Neural progenitor cell (in vitro differentiated cells): ENCODE results near the gene CDH19. TPM values are rescaled to one million over a fixed set of nuclear protein-coding genes. Genes with fewer than 3 reads are reported as not detected.
A peak's percentile ranks its signal among the peaks of the same experiment; 100 is the strongest.

Experiments
- DNase-seq: peaks from one replicate; pipeline ENCODE4 v3.0.0-alpha.2; 2016; ENCODE audit warnings: low spot score
- H2AFZ ChIP-seq: fragments of 200-600 bp; sonication (generic); replicated peaks from 2 replicates; pipeline ENCODE4 v1.6.1; 2016; ENCODE audit warnings: antibody characterized with exemption
- H3F3A ChIP-seq: fragments of 200-600 bp; sonication (generic); 2 replicates; pipeline ENCODE4 v1.6.1; 2016; ENCODE audit warnings: antibody characterized with exemption, low read depth
- H3K27ac ChIP-seq: fragments of 200-600 bp; sonication (generic); 2 replicates; pipeline ENCODE4 v1.5.1; 2016; ENCODE audit warnings: mild to moderate bottlenecking
- H3K27me3 ChIP-seq: fragments of 200-600 bp; sonication (generic); 2 replicates; pipeline ENCODE4 v1.6.1; 2016; ENCODE audit warnings: mild to moderate bottlenecking, moderate library complexity
- H3K36me3 ChIP-seq: fragments of 200-600 bp; sonication (generic); 2 replicates; pipeline ENCODE4 v1.5.1; 2016
- H3K4me1 ChIP-seq: fragments of 200-600 bp; sonication (generic); 2 replicates; pipeline ENCODE4 v1.6.1; 2016; ENCODE audit warnings: mixed run types
- H3K4me2 ChIP-seq: fragments of 200-600 bp; sonication (generic); 2 replicates; pipeline ENCODE4 v1.6.1; 2016
- H3K4me3 ChIP-seq: fragments of 200-600 bp; sonication (generic); 2 replicates; pipeline ENCODE4 v1.5.1; 2016
- H3K79me2 ChIP-seq: fragments of 200-600 bp; sonication (generic); 2 replicates; pipeline ENCODE4 v1.6.1; 2016; ENCODE audit warnings: low read depth
- H3K9ac ChIP-seq: fragments of 200-600 bp; sonication (generic); 2 replicates; pipeline ENCODE4 v1.6.1; 2016
- H3K9me3 ChIP-seq: fragments of 200-600 bp; sonication (generic); 2 replicates; pipeline ENCODE4 v1.5.1; 2016; ENCODE audit warnings: low read depth
- H4K20me1 ChIP-seq: fragments of 200-600 bp; sonication (generic); 2 replicates; pipeline ENCODE4 v1.6.1; 2016; ENCODE audit warnings: low read depth
- H3K27ac Mint-ChIP-seq: 3 replicates; pipeline ENCODE4 v1.8.0; 2021; ENCODE audit warnings: mixed read lengths
- H3K27me3 Mint-ChIP-seq: 2 replicates; pipeline ENCODE4 v1.8.0; 2022; ENCODE audit warnings: low read depth, mild to moderate bottlenecking, inconsistent platforms, moderate library complexity, mixed read lengths; ENCODE audit not compliant: insufficient read depth
- H3K36me3 Mint-ChIP-seq: 3 replicates; pipeline ENCODE4 v1.8.0; 2021; ENCODE audit warnings: mixed read lengths
- H3K4me1 Mint-ChIP-seq: 3 replicates; pipeline ENCODE4 v1.8.0; 2021; ENCODE audit warnings: mixed read lengths
- H3K4me3 Mint-ChIP-seq: 3 replicates; pipeline ENCODE4 v1.8.0; 2021; ENCODE audit warnings: mild to moderate bottlenecking, moderate library complexity, mixed read lengths
- H3K9me3 Mint-ChIP-seq: 3 replicates; pipeline ENCODE4 v1.8.0; 2020; ENCODE audit warnings: mixed read lengths
- EZH2 ChIP-seq: fragments of 200-600 bp; sonication (generic); IDR thresholded peaks from 2 replicates; pipeline ENCODE4 v1.6.1; 2017; ENCODE audit warnings: antibody characterized with exemption, mild to moderate bottlenecking, moderate library complexity
- EZH2phosphoT487 ChIP-seq: fragments of 200-600 bp; sonication (generic); IDR thresholded peaks from 2 replicates; pipeline ENCODE4 v1.6.1; 2017; ENCODE audit warnings: antibody characterized with exemption
- total RNA-seq: library from RNA; depleted of rRNA; stranded (reverse); fragments of >200 nt; gene quantifications from 2 replicates; pipeline ENCODE4 v1.2.3, GENCODE V29; 2015; ENCODE audit warnings: low replicate concordance
- TF ChIP-seq, protein P1 (sequence below): fragments of 200-600 bp; sonication (generic); IDR thresholded peaks from 2 replicates; pipeline ENCODE4 v1.5.1; 2017; ENCODE audit warnings: antibody characterized with exemption, mild to moderate bottlenecking

CDH19 gene
- total RNA-seq, 1 donor from 2014 or later: not detected

DNA sequence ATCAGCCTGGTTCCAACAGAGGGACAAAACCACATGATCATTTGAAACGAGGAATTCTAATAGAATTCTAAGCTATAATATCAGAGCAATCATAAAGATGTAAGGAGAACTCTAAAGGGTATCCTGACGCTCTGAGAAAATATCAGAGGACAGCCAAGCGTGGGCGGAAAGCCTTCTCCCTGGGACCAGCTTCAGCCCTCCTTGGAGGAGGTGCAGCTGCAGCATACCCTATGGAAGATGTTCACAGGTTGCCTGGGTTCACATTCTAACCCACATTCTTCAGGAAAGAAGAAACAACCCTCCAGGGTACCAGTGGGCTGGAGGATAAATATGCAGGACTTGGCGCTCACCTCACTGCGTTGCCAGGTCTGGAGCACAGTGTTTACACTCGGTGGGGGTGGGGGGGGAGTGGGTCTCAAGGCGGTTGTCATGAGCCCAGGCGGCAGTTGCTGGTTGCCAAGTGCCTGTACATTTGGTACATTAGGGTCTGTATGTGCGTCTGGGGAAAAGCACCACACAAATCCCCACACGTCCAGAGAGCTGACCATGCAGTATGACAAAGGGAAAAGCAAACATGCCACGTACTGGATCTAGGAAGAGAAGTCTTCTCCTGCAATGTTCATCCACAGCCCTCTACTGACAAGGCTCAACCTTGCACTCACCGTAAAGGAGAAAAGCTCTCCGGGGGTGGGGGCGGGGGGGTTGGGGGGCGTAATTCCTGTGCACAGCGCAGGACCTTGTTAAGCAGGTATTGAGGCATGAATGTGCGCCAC lies 80.5 kb downstream of the CDH19 start:
- Histone ChIP-seq H3F3A (no peaks in the 10 kb centered on the region), H3K27me3 (no peaks in the 10 kb centered on the region), H3K9ac (no peak overlapping the region), H3K79me2 (no peaks in the 10 kb centered on the region), H3K4me2 (no peak overlapping the region), H2AFZ (peak overlapping the region; percentile 60), H3K4me1 (no peaks in the 10 kb centered on the region), H3K36me3 (no peaks in the 10 kb centered on the region), H3K27ac (no peak overlapping the region), H4K20me1 (no peaks in the 10 kb centered on the region), H3K9me3 (no peaks in the 10 kb centered on the region), H3K4me3 (no peak overlapping the region)
- Mint-ChIP-seq H3K4me1 (no peaks in the 10 kb centered on the region), H3K27me3 (no peaks in the 10 kb centered on the region), H3K4me3 (no peak overlapping the region), H3K36me3 (no peaks in the 10 kb centered on the region), H3K9me3 (no peaks in the 10 kb centered on the region), H3K27ac (no peak overlapping the region)
- TF ChIP-seq EZH2phosphoT487: no peak
- TF ChIP-seq EZH2: no peak
- TF ChIP-seq, protein P1, sequence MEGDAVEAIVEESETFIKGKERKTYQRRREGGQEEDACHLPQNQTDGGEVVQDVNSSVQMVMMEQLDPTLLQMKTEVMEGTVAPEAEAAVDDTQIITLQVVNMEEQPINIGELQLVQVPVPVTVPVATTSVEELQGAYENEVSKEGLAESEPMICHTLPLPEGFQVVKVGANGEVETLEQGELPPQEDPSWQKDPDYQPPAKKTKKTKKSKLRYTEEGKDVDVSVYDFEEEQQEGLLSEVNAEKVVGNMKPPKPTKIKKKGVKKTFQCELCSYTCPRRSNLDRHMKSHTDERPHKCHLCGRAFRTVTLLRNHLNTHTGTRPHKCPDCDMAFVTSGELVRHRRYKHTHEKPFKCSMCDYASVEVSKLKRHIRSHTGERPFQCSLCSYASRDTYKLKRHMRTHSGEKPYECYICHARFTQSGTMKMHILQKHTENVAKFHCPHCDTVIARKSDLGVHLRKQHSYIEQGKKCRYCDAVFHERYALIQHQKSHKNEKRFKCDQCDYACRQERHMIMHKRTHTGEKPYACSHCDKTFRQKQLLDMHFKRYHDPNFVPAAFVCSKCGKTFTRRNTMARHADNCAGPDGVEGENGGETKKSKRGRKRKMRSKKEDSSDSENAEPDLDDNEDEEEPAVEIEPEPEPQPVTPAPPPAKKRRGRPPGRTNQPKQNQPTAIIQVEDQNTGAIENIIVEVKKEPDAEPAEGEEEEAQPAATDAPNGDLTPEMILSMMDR: no peak
- no peak for DNase-seq

DNA sequence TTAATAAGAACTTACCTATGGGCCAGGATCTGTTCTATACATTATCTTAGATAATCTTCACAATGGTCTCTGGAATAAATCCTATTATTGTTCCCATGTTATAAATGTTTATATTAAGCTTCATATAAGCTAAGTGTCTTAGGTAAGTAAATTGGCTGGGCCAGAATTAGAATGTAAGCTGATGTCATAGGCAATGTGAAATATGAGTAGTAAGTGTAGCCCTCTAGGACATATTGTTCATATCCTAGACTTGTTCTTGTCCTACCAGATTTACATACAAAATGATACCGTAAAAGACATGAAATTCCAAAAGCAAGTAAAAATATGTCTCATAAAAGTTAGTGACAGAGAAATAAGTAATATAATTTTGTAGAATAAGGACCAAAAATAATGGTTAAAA lies 89.9 kb downstream of the CDH19 start:
- no peaks in the 10 kb centered on the region for H3K9me3 ChIP-seq
- no peak overlapping the region for H3K9ac ChIP-seq
- no peak overlapping the region for H3K4me2 ChIP-seq
- H3K9me3 Mint-ChIP-seq: no peaks in the 10 kb centered on the region
- no peaks in the 10 kb centered on the region for H4K20me1 ChIP-seq
- no peaks in the 10 kb centered on the region for H3K4me1 ChIP-seq
- no peaks in the 10 kb centered on the region for H3K36me3 ChIP-seq
- no peaks in the 10 kb centered on the region for H3K79me2 ChIP-seq
- no peak for DNase-seq
- H2AFZ ChIP-seq: no peak overlapping the region
- H3K4me1 Mint-ChIP-seq: no peaks in the 10 kb centered on the region
- H3K27me3 ChIP-seq: no peaks in the 10 kb centered on the region
- no peaks in the 10 kb centered on the region for H3K27me3 Mint-ChIP-seq
- no peak overlapping the region for H3K4me3 ChIP-seq
- no peak overlapping the region for H3K27ac ChIP-seq
- H3F3A ChIP-seq: no peaks in the 10 kb centered on the region
- no peaks in the 10 kb centered on the region for H3K36me3 Mint-ChIP-seq
- TF ChIP-seq, protein P1: no peak
- TF ChIP-seq EZH2 (no peak), EZH2phosphoT487 (no peak)
- H3K4me3 Mint-ChIP-seq: no peak overlapping the region
- H3K27ac Mint-ChIP-seq: no peak overlapping the region

DNA sequence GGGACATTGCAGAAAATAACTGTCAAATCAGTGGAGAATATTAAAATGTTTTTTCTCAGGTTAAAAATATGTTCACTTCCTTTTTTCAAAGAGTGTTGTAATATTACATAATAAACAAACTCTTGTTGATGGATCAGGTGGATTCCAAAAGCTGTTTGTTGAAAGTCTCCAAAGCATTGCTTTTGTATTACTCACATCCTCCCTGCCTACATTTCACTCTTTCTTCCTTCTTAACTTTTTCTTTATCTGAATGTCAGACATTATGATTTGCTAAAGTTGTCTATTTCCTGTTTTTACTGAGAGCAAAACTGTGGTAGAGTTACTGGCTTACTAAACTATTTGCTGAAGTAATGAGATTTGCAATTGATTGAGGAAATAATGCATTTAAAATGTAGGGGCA lies 92.1 kb downstream of the CDH19 start:
- no peaks in the 10 kb centered on the region for H3K27me3 Mint-ChIP-seq
- Histone ChIP-seq H3K4me2 (no peak overlapping the region), H3F3A (no peaks in the 10 kb centered on the region), H4K20me1 (no peaks in the 10 kb centered on the region), H3K27ac (no peak overlapping the region), H3K79me2 (no peaks in the 10 kb centered on the region), H3K36me3 (no peaks in the 10 kb centered on the region), H3K9me3 (no peaks in the 10 kb centered on the region), H3K9ac (no peak overlapping the region), H3K4me1 (no peaks in the 10 kb centered on the region), H2AFZ (peak overlapping the region; percentile 48), H3K4me3 (no peak overlapping the region), H3K27me3 (no peaks in the 10 kb centered on the region)
- no peak for DNase-seq
- no peak overlapping the region for H3K4me3 Mint-ChIP-seq
- TF ChIP-seq, protein P1: no peak
- TF ChIP-seq EZH2: no peak
- TF ChIP-seq EZH2phosphoT487: no peak
- H3K36me3 Mint-ChIP-seq: no peaks in the 10 kb centered on the region
- no peaks in the 10 kb centered on the region for H3K4me1 Mint-ChIP-seq
- H3K27ac Mint-ChIP-seq: no peak overlapping the region
- H3K9me3 Mint-ChIP-seq: no peaks in the 10 kb centered on the region
